Choroid plexus epithelial cell (primary cell): Measurements from ENCODE around the gene CRPPA.
"Not testable (repeated sequence)": the region's sequence is repeated elsewhere in the genome, so short reads cannot be mapped to it uniquely, and the experiment has no call there.

Experiments
- DNase-seq: peaks from one replicate; pipeline ENCODE4 v3.0.0-alpha.2; 2010; ENCODE audit warnings: low read depth
- H3K4me3 ChIP-seq: 2 replicates; pipeline ENCODE4 v1.5.1; 2011; ENCODE audit warnings: low read depth, mild to moderate bottlenecking, control low read depth, low read length, moderate library complexity
- TF ChIP-seq, protein P1 (sequence below): conservative IDR thresholded peaks from 2 replicates; pipeline ENCODE4 v1.5.1; 2011; ENCODE audit warnings: low read depth, mild to moderate bottlenecking, control low read depth, inconsistent platforms, low read length, moderate library complexity

The CRPPA gene

DNA sequence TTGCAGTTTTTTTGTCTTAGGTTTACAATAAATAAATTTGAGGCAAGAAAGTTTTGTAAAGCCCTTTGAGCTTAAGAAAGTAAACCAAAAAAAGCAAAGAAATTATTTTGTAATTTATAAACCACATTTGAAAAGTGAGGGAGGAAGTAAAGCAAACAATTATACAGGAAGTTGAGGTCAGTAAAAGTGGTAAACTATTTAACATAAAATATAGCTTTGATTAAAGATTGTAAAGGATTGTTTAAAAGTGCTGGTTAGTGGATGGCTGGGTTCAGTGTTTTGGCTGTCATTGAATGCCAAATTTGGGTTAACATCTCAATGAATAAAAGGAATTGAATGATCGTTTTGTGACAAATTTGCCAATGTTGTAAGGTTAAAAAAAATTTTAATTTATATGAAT, 34.3 kb upstream of the CRPPA start:
- TF ChIP-seq, protein P1, sequence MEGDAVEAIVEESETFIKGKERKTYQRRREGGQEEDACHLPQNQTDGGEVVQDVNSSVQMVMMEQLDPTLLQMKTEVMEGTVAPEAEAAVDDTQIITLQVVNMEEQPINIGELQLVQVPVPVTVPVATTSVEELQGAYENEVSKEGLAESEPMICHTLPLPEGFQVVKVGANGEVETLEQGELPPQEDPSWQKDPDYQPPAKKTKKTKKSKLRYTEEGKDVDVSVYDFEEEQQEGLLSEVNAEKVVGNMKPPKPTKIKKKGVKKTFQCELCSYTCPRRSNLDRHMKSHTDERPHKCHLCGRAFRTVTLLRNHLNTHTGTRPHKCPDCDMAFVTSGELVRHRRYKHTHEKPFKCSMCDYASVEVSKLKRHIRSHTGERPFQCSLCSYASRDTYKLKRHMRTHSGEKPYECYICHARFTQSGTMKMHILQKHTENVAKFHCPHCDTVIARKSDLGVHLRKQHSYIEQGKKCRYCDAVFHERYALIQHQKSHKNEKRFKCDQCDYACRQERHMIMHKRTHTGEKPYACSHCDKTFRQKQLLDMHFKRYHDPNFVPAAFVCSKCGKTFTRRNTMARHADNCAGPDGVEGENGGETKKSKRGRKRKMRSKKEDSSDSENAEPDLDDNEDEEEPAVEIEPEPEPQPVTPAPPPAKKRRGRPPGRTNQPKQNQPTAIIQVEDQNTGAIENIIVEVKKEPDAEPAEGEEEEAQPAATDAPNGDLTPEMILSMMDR = no peak
- no peak for DNase-seq

GRCh38 chr7:16450366-16450765, 29.0 kb upstream of the CRPPA start:
- H3K4me3 ChIP-seq = no peak overlapping the region
- DNase-seq = no peak
- TF ChIP-seq, protein P1 = no peak

More for the DNA sequence above, 34.3 kb upstream of the CRPPA start:
- H3K4me3 ChIP-seq = no peak overlapping the region

- TF ChIP-seq, protein P1 = no peak
- no peak for DNase-seq
- no peak overlapping the region for H3K4me3 ChIP-seq
Observed at GRCh38 chr7:16447876-16448275, 26.5 kb upstream of the CRPPA start.

DNA sequence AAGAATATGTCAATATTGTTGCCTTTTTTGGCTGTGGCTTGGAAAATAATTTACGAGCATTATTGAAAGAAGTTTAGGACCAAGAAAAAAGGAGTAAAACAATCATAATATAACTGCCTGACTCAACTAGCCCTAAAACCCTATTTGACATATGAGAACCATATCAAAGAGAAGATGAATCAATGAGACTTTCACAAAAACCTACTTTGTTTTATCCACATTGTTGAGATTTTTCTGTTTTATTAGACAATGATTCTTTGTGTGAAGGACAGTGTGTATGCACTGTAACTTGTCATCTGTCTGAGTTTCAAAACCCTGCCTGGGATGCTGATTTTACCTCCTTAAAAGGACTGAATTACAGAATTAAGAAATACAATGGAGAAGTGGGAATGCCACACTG, 25.2 kb upstream of the CRPPA start:
- TF ChIP-seq, protein P1 = no peak
- H3K4me3 ChIP-seq = no peak overlapping the region
- DNase-seq = no peak

DNA sequence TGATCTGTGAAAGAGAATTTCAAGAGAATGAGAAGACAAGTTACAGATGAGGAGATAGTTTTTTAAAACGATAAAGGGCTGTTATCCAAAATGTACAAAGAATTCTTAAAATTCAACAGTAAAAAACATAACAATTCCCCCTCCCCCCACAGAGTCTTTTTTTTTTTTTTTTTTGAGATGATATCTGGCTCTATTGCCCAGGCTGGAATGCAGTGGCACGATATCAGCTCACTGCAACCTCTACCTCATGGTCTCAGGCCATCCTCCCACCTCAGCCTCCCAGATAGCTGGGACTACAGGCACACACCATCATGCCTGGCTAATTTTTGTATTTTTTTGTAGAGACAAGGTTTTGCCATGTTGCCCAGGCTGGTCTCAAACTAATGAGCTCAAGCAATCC, 22.5 kb upstream of the CRPPA start:
- H3K4me3 ChIP-seq = not testable (repeated sequence)

DNA sequence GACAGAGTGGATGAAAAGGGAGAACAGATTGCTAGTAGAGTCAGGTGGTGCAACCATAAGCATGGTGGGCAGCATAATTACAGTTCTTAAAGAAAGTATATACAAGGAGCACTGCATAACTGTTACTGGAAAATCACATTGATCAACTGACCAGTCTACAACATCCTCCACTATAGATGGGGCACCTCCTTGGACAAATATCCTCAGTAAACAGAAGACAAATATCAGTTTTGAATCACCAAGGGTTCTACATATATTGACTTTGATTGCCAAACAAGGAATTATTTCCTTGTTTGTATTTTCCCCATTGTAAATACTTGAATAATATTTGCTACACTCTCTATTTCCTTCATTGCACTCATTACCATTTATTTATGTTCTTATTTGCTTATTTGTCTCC, 17.6 kb upstream of the CRPPA start:
- no peak for DNase-seq
- TF ChIP-seq, protein P1 = no peak

More for the DNA sequence above, 22.5 kb upstream of the CRPPA start:
- DNase-seq = not testable (repeated sequence)

DNA sequence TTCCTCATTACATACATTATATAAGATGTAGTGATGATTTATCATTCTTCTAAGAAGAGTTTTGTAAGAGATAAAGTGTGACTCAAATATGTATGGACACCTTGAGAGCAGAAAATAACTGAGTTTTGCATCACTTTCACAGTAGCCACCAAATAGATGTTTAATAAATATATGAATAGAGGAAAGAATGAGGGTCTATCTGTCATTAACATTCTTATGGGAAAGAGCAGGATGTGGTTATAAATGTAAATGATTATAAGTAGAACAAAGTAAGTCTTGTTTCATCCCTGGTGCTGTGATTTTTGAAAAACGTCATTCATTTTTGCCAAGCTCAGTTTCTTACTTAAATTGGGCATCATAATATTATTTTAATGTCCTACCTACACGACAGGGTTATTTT, 15.0 kb upstream of the CRPPA start:
- TF ChIP-seq, protein P1 = no peak
- DNase-seq = no peak
- H3K4me3 ChIP-seq = no peak overlapping the region

More for the DNA sequence above, 17.6 kb upstream of the CRPPA start:
- H3K4me3 ChIP-seq = no peak overlapping the region

GRCh38 chr7:16433568-16434122, 12.3 kb upstream of the CRPPA start:
- DNase-seq = no peak
- no peak overlapping the region for H3K4me3 ChIP-seq
- TF ChIP-seq, protein P1 = no peak
